Peyer's patch (tissue), 4 donors: ENCODE measurements around the gene ZNF471.

Experiments used
- CTCF ChIP-seq, 6 experiments: fragments of 450-650 bp in 4 of 6; fragments of 200-600 bp in 2 of 6; sonication (generic) in 1 of 6; IDR thresholded peaks; one replicate each; pipeline ENCODE4 v1.5.1; 2017 to 2019; ENCODE audit warnings: antibody characterized with exemption in 6 of 6, mild to moderate bottlenecking in 3 of 6, moderate library complexity in 1 of 6
- POLR2A ChIP-seq, 2 donors: fragments of 450-650 bp; IDR thresholded peaks; one replicate each; pipeline ENCODE4 v1.5.1; 2017; ENCODE audit warnings: antibody characterized with exemption in 2 of 2, mild to moderate bottlenecking in 2 of 2, moderate library complexity in 2 of 2

GRCh38 chr19:56572589-56572988, 64.9 kb downstream of the ZNF471 start:
- TF ChIP-seq CTCF (IDR thresholded peaks at IDR 0.05), result no peak
- no peak for TF ChIP-seq POLR2A (IDR thresholded peaks at IDR 0.05)
